ENCODE data around the gene STARD3NL.
"Not testable (repeated sequence)": the region's sequence is repeated elsewhere in the genome, so short reads cannot be mapped to it uniquely, and the experiment has no call there.

Gene STARD3NL

DNA sequence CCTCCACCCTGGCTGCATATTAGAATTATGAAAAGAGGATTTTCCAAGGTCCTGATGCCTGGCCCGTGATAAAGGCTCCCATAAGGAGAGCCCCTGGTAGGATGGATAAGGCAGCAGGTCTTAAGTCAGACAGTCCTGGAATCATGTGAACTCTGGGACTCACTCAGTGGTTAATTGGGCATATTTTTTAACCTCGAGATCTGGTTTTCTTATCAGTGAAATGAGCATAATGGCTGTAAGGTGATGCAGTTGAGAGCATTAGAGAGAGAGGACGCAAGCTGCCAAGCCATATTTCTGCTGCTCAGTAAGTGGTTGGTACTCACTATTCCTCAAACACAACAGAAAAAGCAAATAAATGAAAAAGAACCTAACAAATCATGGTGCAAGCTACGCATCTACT lies 57.6 kb downstream of the STARD3NL start:
- TF ChIP-seq, protein P1, sequence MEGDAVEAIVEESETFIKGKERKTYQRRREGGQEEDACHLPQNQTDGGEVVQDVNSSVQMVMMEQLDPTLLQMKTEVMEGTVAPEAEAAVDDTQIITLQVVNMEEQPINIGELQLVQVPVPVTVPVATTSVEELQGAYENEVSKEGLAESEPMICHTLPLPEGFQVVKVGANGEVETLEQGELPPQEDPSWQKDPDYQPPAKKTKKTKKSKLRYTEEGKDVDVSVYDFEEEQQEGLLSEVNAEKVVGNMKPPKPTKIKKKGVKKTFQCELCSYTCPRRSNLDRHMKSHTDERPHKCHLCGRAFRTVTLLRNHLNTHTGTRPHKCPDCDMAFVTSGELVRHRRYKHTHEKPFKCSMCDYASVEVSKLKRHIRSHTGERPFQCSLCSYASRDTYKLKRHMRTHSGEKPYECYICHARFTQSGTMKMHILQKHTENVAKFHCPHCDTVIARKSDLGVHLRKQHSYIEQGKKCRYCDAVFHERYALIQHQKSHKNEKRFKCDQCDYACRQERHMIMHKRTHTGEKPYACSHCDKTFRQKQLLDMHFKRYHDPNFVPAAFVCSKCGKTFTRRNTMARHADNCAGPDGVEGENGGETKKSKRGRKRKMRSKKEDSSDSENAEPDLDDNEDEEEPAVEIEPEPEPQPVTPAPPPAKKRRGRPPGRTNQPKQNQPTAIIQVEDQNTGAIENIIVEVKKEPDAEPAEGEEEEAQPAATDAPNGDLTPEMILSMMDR (IDR thresholded peaks at IDR 0.05; ENCODE audit: extremely low read depth, missing control alignments), result no peak
- no peak for DNase-seq (ENCODE audit: low spot score)

DNA sequence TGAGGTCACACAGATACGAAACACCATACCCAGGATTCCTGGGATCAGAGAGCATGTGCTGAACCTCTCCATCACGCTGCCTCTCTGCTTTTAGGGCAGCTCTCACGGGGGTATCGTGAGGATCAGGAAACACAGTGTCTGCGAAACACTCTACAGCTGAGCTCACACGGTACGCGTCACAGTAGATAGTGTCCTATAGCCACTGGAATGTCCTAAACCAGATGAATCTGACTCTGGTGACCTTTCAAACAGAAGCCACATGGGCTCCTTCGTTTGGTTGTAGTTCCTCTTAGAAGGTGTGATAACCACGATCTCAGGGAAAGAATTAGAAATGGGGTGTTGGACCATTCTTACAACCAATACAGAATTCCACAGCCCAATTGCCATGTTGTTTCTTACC lies 61.1 kb downstream of the STARD3NL start:
- DNase-seq (ENCODE audit: low spot score), result not testable (repeated sequence)

DNA sequence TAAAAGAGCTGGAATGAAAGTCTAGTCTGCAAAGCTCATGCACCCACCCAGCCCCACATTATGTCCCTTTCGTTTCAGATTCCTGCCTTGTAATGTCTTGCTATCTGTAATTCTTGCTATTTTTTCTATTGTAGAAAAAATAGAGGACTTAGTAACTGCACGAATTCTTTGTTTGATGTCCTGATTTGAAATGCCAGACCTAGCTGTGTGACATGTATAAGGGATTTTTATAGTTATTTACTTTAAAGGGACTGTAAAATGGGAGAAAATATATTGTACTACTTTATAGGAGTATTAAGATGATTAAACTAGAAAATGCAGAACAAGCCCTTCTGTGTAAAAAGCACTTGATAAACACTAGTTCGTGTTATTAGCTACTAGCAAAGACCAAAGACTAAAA lies 63.0 kb downstream of the STARD3NL start:
- DNase-seq (ENCODE audit: low spot score), result no peak
- TF ChIP-seq, protein P1 (IDR thresholded peaks at IDR 0.05; ENCODE audit: extremely low read depth, missing control alignments), result no peak

DNA sequence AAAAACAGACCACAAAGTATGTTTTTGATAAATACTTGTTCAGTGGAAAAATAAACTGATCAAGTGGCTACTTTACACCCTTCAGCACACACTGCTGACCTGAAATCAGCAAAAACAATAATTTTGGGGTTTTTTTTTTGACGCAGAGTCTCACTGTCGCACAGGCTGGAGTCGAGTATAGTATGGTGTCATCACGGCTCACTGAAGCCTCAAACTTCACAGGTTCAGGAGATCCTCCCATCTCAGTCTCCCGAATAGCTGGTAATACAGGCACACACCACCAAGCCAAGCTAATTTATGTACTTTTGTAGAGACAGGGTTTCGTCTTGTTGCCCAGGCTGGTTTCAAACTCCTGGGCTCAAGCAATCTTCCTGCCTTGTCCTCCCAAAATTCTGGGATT lies 64.8 kb downstream of the STARD3NL start:
- no peak for DNase-seq (ENCODE audit: low spot score)
- TF ChIP-seq, protein P1 (IDR thresholded peaks at IDR 0.05; ENCODE audit: extremely low read depth, missing control alignments), result no peak

DNA sequence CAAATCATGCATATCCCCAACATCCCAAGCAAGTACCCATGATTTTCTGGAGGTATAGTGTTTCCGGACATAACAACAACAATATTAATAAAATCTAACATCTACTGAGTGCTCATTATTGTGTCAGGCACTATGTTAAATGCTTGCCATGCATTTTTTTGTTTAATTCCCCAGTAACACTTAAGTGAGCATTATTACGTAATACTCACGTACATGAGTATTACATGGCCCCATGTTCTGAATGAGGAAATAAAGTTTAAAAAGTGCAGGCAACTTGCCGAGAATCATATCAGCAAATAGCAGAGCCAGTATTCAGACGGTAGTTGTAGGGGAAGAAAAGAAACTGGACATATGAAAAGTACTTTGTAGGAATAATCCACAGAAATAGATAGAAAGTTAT lies 65.3 kb downstream of the STARD3NL start:
- not testable (repeated sequence) for DNase-seq (ENCODE audit: low spot score)

DNA sequence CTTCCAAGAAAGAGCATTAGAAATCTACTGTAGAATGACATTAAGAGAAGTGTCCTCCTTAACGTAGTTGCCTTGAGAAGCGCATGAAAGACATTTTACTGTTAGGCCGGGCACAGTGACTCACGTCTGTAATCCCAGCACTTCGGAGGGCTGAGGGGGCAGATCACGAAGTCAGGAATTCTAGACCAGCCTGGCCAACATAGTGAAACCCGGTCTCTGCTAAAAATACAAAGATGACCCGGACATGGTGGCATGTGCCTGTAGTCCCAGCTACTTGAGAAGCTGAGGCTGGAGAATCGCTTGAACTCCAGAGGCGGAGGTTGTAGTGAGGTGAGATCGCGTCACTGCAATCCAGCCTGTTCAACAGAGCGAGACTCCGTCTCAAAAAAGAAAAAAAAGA lies 66.5 kb downstream of the STARD3NL start:
- no peak for DNase-seq (ENCODE audit: low spot score)
- TF ChIP-seq, protein P1 (IDR thresholded peaks at IDR 0.05; ENCODE audit: extremely low read depth, missing control alignments), result no peak

DNA sequence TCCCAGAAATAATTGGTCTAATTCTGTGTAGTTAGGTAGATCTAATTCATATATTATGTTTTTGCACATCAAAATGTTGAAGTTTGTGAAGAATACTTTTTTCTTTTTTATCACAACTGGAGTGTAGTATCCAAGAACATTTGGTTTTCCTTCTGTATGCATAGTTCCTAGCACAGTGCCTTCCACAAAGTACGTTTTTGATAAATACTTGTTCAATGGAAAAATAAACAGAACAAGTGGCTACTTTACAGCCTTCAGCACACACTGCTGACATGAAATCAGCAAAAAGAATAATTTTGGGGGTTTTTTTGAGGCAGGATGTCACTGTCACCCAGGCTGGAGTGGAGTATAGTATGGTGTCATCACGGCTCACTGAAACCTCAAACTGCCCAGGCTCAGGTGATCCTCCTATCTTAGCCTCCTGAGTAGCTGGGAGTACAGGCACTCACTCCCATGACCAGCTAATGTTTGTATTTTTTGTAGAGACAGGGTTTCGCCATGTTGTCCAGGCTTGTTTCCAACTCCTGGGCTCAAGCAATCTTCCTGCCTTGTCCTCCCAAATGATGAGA lies 67.4 kb downstream of the STARD3NL start:
- DNase-seq (ENCODE audit: low spot score), result no peak
- TF ChIP-seq, protein P1 (IDR thresholded peaks at IDR 0.05; ENCODE audit: extremely low read depth, missing control alignments), result no peak

DNA sequence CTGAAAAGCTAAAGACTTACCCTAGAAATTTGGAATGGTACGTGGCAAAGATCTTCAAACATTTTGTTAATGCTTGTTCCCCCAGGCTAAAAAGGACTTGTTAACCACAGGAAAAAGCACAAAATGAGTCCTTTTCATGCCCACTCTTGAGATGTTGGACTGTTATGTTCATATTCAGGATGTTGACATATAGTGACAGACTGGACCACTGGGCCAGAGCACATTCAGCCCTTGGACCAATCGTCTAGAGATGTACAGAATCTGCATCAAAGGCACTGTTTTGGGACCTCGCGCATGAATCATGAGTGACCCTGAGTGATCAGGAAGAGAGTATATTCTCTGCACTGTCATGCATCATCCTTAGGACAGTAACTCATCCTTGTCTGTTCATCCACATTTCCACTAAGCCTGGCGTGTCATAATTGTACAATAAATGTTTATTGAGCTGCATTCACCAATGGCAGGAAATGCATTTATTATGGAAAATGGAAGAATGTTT lies 70.1 kb downstream of the STARD3NL start:
- TF ChIP-seq, protein P1 (IDR thresholded peaks at IDR 0.05; ENCODE audit: extremely low read depth, missing control alignments), result no peak

DNA sequence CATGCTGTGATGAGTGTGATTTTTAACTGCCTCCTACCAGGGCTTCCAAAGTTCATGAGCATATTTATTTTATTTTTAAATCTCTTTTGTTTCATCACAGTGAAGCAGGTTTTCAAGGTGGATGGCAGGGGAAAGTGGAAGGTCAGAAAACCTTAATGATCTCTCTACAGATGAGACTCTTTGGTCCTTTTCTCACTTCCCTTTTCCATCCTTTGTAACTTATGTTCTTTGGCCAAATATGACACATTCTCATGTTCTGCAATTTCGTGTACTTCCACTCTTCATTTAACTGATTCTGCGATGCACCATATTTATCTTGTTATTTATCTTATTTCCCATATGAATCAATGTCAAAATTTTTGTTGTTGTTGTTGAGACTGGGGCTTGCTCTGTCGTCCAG lies 71.8 kb downstream of the STARD3NL start:
- DNase-seq (ENCODE audit: low spot score), result not testable (repeated sequence)

More for the DNA sequence above, 70.1 kb downstream of the STARD3NL start:
- DNase-seq (ENCODE audit: low spot score), result no peak

All from GM20000 (cell line).